HEK293T (cell line): ENCODE data around the gene PRR7.

Source experiments
- CTCF ChIA-PET: fragments of 350-600 bp; formaldehyde crosslinking; extraction: SDS; loops from one replicate; lab custom pipeline; 2021; ENCODE audit warnings: antibody characterized with exemption, inconsistent platforms; lab: Yijun Ruan, JAX
- POLR2A ChIA-PET: fragments of 350-600 bp; formaldehyde crosslinking; extraction: SDS; loops from one replicate; lab custom pipeline; 2020; ENCODE audit warnings: antibody characterized with exemption, inconsistent platforms; lab: Yijun Ruan, JAX
- DNase-seq: peaks from one replicate; pipeline ENCODE4 v3.0.0; 2012; ENCODE audit warnings: mixed read lengths; ENCODE audit errors: extremely low spot score
- ARNT ChIP-seq: fragments of 450-650 bp; IDR thresholded peaks from 2 replicates; pipeline ENCODE4 v1.6.1; 2017; ENCODE audit warnings: mild to moderate bottlenecking
- BHLHE40 ChIP-seq: fragments of 450-650 bp; IDR thresholded peaks from 2 replicates; pipeline ENCODE4 v1.6.1; 2016; ENCODE audit warnings: mild to moderate bottlenecking, moderate library complexity, borderline replicate concordance
- CTBP1 ChIP-seq: fragments of 450-650 bp; IDR thresholded peaks from 2 replicates; pipeline ENCODE4 v1.6.1; 2016; ENCODE audit warnings: borderline replicate concordance
- ELF4 ChIP-seq: fragments of 450-650 bp; IDR thresholded peaks from 2 replicates; pipeline ENCODE4 v1.6.1; 2017; ENCODE audit warnings: antibody characterized with exemption
- FOXA1 ChIP-seq: fragments of 450-650 bp; IDR thresholded peaks from 2 replicates; pipeline ENCODE4 v1.6.1; 2016; ENCODE audit warnings: mild to moderate bottlenecking
- FOXK2 ChIP-seq: fragments of 450-650 bp; IDR thresholded peaks from 2 replicates; pipeline ENCODE4 v1.6.1; 2016; ENCODE audit warnings: mild to moderate bottlenecking
- FOXM1 ChIP-seq: fragments of 450-650 bp; IDR thresholded peaks from 2 replicates; pipeline ENCODE4 v1.6.1; 2017; ENCODE audit warnings: mild to moderate bottlenecking, borderline replicate concordance
- HDGF ChIP-seq: fragments of 450-650 bp; IDR thresholded peaks from 2 replicates; pipeline ENCODE4 v1.6.1; 2017; ENCODE audit warnings: antibody characterized with exemption, borderline replicate concordance
- L3MBTL2 ChIP-seq: fragments of 450-650 bp; conservative IDR thresholded peaks from 2 replicates; pipeline ENCODE4 v1.6.1; 2016; ENCODE audit warnings: mild to moderate bottlenecking
- NFRKB ChIP-seq: fragments of 450-650 bp; IDR thresholded peaks from 2 replicates; pipeline ENCODE4 v1.6.1; 2016; ENCODE audit warnings: mild to moderate bottlenecking, moderate library complexity
- SUZ12 ChIP-seq: fragments of 450-650 bp; IDR thresholded peaks from 2 replicates; pipeline ENCODE4 v1.6.1; 2016; ENCODE audit warnings: mild to moderate bottlenecking
- TARDBP ChIP-seq: fragments of 450-650 bp; IDR thresholded peaks from 2 replicates; pipeline ENCODE4 v1.6.1; 2016
- ZNF384 ChIP-seq: fragments of 450-650 bp; IDR thresholded peaks from 2 replicates; pipeline ENCODE4 v1.6.1; 2016
- TF ChIP-seq, protein P1 (sequence below): fragments of 450-650 bp; IDR thresholded peaks from 2 replicates; pipeline ENCODE4 v1.6.1; 2016

The PRR7 gene

DNA sequence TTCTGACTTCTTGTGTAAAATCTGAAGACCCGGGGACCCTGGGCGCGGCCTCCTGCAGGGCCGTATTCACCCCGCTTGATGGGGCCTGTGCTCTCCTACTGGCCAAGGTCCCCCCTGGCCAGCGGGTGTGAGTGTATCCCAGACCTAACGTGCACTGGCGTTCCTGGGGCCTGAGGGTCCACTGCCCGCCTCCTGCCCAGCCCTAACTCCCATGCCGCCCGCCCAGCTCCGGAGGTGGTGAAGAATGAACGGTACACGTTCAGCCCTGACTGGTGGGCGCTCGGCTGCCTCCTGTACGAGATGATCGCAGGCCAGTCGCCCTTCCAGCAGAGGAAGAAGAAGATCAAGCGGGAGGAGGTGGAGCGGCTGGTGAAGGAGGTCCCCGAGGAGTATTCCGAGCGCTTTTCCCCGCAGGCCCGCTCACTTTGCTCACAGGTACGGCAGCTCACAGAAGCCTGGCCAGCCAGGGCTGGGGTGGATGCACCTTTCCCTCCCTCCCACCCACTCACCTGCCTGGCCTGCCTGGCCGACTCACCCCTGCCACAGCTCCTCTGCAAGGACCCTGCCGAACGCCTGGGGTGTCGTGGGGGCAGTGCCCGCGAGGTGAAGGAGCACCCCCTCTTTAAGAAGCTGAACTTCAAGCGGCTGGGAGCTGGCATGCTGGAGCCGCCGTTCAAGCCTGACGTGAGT is 10.6 kb upstream of the PRR7 start:
- ChIA-PET POLR2A (interaction anchor here (2.0 to 4.3 kb wide), 2 partner anchors 9 kb away, joined by 8 to 34 read pairs; partner anchors contain the start of gene GRK6), CTCF (interaction anchor here (1.4 kb wide), 1 partner anchor 32 kb away, joined by 6 read pairs; no protein-coding TSS in a partner anchor)
- TF ChIP-seq SUZ12 (no peak), ZNF384 (no peak), BHLHE40 (no peak), L3MBTL2 (no peak), CTBP1 (no peak), TARDBP (no peak), FOXM1 (no peak)
- DNase-seq: no peak

GRCh38 chr5:177437623-177438022 is 9.0 kb upstream of the PRR7 start:
- no peak for DNase-seq
- ChIA-PET POLR2A (interaction anchor here (1.0 to 4.3 kb wide), 4 partner anchors 7 to 85 kb away, joined by 3 to 34 read pairs (median 6); partner anchors contain the start of gene GRK6), CTCF (interaction anchor here (1.3 to 1.4 kb wide), 2 partner anchors 10 to 33 kb away, joined by 4 to 6 read pairs; no protein-coding TSS in a partner anchor)
- no peak for TF ChIP-seq ELF4

DNA sequence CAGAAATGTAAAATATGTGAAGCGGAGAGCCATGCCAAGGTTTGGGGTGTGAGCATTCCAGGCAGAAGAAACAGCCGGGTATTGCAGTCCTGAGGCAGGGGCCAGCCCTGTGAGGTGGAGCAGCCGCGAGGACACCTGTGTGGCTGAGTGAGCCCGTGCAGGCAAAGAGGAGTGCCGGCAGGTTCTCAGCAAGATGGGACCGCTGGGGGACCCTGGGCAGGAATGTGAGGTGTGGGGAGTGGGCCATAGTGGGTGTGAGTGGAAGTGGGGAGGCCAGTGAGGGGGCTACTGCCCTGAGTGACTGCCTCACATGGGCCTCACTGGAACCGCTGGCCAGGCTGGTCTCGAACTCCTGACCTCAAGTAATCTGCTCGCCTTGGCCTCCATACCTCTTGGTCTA is 8.1 kb upstream of the PRR7 start:
- ChIA-PET POLR2A (interaction anchor here (4.3 kb wide), 1 partner anchor 12 kb away, joined by 34 read pairs; the partner anchor contains the start of gene GRK6), CTCF (no interaction called here)
- no peak for DNase-seq
- no peak for TF ChIP-seq CTBP1
- no peak for TF ChIP-seq L3MBTL2

DNA sequence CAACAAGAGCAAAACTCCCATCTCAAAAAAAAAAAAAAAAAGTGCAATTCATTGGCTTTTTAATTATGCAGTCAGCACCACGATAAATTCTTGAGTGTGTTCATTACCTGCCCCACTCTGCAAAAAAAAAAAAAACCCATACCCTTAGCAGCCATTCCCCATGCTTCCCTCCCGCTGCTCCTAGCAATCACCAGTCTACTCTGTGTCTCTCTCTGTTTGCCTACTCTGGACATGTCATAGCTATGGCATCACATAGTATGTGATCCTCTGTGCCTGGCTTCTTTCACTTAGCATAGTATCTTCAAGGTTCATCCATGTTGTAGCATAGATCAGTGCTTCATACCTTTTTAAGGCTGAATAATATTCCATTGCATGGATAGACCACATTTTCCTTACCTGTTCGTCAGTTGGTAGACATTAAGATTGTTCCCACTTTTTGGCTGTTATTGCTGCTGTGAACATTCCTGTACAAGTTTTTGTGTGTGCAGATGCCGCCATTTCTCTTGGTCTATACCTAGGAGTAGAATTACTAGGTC is 7.0 kb upstream of the PRR7 start:
- TF ChIP-seq CTBP1 (no peak), HDGF (no peak), FOXA1 (no peak), ELF4 (no peak)
- TF ChIP-seq, protein P1, sequence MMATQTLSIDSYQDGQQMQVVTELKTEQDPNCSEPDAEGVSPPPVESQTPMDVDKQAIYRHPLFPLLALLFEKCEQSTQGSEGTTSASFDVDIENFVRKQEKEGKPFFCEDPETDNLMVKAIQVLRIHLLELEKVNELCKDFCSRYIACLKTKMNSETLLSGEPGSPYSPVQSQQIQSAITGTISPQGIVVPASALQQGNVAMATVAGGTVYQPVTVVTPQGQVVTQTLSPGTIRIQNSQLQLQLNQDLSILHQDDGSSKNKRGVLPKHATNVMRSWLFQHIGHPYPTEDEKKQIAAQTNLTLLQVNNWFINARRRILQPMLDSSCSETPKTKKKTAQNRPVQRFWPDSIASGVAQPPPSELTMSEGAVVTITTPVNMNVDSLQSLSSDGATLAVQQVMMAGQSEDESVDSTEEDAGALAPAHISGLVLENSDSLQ: no peak
- CTCF ChIA-PET: interaction anchor here (1.6 kb wide), 1 partner anchor 49 kb away, joined by 4 read pairs; no protein-coding TSS in a partner anchor
- DNase-seq: no peak
- POLR2A ChIA-PET: interaction anchor here (4.3 to 7.4 kb wide), 2 partner anchors 13 to 14 kb away, joined by 34 to 69 read pairs; partner anchors contain the start of gene GRK6

DNA sequence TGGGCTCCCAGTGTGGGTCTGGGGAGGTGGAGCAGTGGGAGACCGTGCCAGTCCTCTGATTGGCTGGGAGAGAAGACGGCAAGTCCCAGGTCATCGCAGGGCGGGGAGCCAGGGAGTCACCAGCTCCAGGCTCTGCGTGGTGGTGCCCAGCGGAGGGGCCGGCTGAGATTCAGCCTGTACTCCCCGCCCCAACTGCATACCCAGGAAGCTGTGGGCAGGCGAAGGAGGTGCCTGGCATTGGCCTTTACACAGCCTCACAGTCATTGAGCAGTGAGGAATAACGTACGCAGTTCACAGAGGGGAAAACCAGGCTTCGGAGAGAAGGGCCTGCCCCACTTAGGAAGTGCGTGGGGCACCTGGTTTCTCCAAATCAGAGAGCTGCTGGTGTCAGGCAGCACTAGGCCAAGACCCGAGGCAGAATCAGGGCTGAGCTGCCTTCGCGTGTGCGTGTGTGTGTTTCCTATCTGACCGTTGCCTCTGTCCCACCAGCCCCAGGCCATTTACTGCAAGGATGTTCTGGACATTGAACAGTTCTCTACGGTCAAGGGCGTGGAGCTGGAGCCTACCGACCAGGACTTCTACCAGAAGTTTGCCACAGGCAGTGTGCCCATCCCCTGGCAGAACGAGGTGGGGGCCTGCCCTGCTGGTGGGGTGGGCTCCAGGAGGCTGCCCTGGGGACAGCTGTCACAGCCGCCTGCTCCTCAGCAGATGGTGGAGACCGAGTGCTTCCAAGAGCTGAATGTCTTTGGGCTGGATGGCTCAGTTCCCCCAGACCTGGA is 6.2 kb upstream of the PRR7 start:
- ChIA-PET CTCF (interaction anchor here (0.7 to 1.6 kb wide), 3 partner anchors 17 to 58 kb away, joined by 3 to 4 read pairs (median 3); no protein-coding TSS in a partner anchor), POLR2A (interaction anchor here (7.4 kb wide), 1 partner anchor 15 kb away, joined by 69 read pairs; the partner anchor contains the start of gene GRK6)
- TF ChIP-seq CTBP1 (no peak), HDGF (no peak), FOXK2 (no peak), FOXA1 (no peak)
- TF ChIP-seq, protein P1: no peak
- DNase-seq: no peak

GRCh38 chr5:177440990-177441780 is 5.4 kb upstream of the PRR7 start:
- ChIA-PET CTCF (interaction anchor here (0.7 to 1.2 kb wide), 3 partner anchors 16 to 59 kb away, joined by 3 to 5 read pairs (median 3); no protein-coding TSS in a partner anchor), POLR2A (interaction anchor here (0.9 to 7.4 kb wide), 3 partner anchors 12 to 16 kb away, joined by 3 to 69 read pairs (median 3); partner anchors contain the start of gene GRK6)
- no peak for DNase-seq
- TF ChIP-seq FOXK2: no peak
- no peak for TF ChIP-seq FOXA1
- TF ChIP-seq, protein P1: no peak
- TF ChIP-seq HDGF: no peak
- no peak for TF ChIP-seq FOXM1
- TF ChIP-seq CTBP1: no peak
- TF ChIP-seq TARDBP: no peak
- TF ChIP-seq ARNT: no peak
- TF ChIP-seq L3MBTL2: no peak
- TF ChIP-seq SUZ12: no peak
- TF ChIP-seq NFRKB: no peak
- no peak for TF ChIP-seq BHLHE40
